ENCODE data around the gene CCR9.
"Not testable (repeated sequence)": the region's sequence is repeated elsewhere in the genome, so short reads cannot be mapped to it uniquely, and the experiment has no call there.

The CCR9 gene

GRCh38 chr3:45885979-45886705 lies at the start of gene CCR9:
TSS of gene CCR9 (plus strand) at chr3:45886543. CDS start at chr3:45894934, 8,391 bp downstream.
- DNase-seq (ENCODE audit: low read depth in 1 of 2, low spot score in 1 of 2) = no peak

- DNase-seq (ENCODE audit: low read depth in 1 of 2, low spot score in 1 of 2) = no peak
Measured at GRCh38 chr3:45838466-45838865, 47.9 kb upstream of the CCR9 start.

- DNase-seq (ENCODE audit: low read depth in 1 of 2, low spot score in 1 of 2) = no peak
Measured at GRCh38 chr3:45841420-45841756, 45.0 kb upstream of the CCR9 start.

- DNase-seq (ENCODE audit: low read depth in 1 of 2, low spot score in 1 of 2) = peak; percentile 72 to 74
Measured at GRCh38 chr3:45841757-45842491, 44.4 kb upstream of the CCR9 start, which contains the start of gene LZTFL1. TSS of gene LZTFL1 (minus strand) at chr3:45842119. CDS start at chr3:45841991, 128 bp downstream.

GRCh38 chr3:45842851-45843625 lies 43.3 kb upstream of the CCR9 start:
- no peak for DNase-seq (ENCODE audit: low read depth in 1 of 2, low spot score in 1 of 2)

GRCh38 chr3:45844616-45845015 lies 41.7 kb upstream of the CCR9 start:
- DNase-seq (ENCODE audit: low read depth in 1 of 2, low spot score in 1 of 2) = no peak

- no peak for DNase-seq (ENCODE audit: low read depth in 1 of 2, low spot score in 1 of 2)
Measured at GRCh38 chr3:45848392-45848791, 38.0 kb upstream of the CCR9 start.

- DNase-seq (ENCODE audit: low read depth in 1 of 2, low spot score in 1 of 2) = no peak
Measured at GRCh38 chr3:45852828-45853227, 33.5 kb upstream of the CCR9 start.

- DNase-seq (ENCODE audit: low read depth in 1 of 2, low spot score in 1 of 2) = not testable (repeated sequence)
Measured at GRCh38 chr3:45856323-45856722, 30.0 kb upstream of the CCR9 start.

GRCh38 chr3:45857024-45857423 lies 29.3 kb upstream of the CCR9 start:
- DNase-seq (ENCODE audit: low read depth in 1 of 2, low spot score in 1 of 2) = not testable (repeated sequence)

- DNase-seq (ENCODE audit: low read depth in 1 of 2, low spot score in 1 of 2) = no peak
Measured at GRCh38 chr3:45858809-45859543, 27.4 kb upstream of the CCR9 start.

GRCh38 chr3:45860481-45860880 lies 25.9 kb upstream of the CCR9 start:
- no peak for DNase-seq (ENCODE audit: low read depth in 1 of 2, low spot score in 1 of 2)

GRCh38 chr3:45861043-45861719 lies 25.2 kb upstream of the CCR9 start:
- no peak for DNase-seq (ENCODE audit: low read depth in 1 of 2, low spot score in 1 of 2)

GRCh38 chr3:45864760-45865519 lies 21.4 kb upstream of the CCR9 start:
- no peak for DNase-seq (ENCODE audit: low read depth in 1 of 2, low spot score in 1 of 2)

- DNase-seq (ENCODE audit: low read depth in 1 of 2, low spot score in 1 of 2) = no peak
Measured at GRCh38 chr3:45865563-45865962, 20.8 kb upstream of the CCR9 start.

- no peak for DNase-seq (ENCODE audit: low read depth in 1 of 2, low spot score in 1 of 2)
Measured at GRCh38 chr3:45868213-45868612, 18.1 kb upstream of the CCR9 start.

- no peak for DNase-seq (ENCODE audit: low read depth in 1 of 2, low spot score in 1 of 2)
Measured at GRCh38 chr3:45868650-45869049, 17.7 kb upstream of the CCR9 start.

GRCh38 chr3:45869638-45870037 lies 16.7 kb upstream of the CCR9 start:
- DNase-seq (ENCODE audit: low read depth in 1 of 2, low spot score in 1 of 2) = no peak

- DNase-seq (ENCODE audit: low read depth in 1 of 2, low spot score in 1 of 2) = peak; percentile 9 to 40
Measured at GRCh38 chr3:45870099-45870498, 16.2 kb upstream of the CCR9 start.

- DNase-seq (ENCODE audit: low read depth in 1 of 2, low spot score in 1 of 2) = no peak
Measured at GRCh38 chr3:45871780-45872179, 14.6 kb upstream of the CCR9 start.

Measured in stimulated activated CD4-positive, alpha-beta T cell treated with anti-CD3 and anti-CD28 coated beads, Interleukin-15, amount 100 ng/mL, for 1 hour (primary cell).